Measurements from ENCODE around the gene CATSPERE. TPM values are rescaled to one million over a fixed set of nuclear protein-coding genes. Genes with fewer than 3 reads are reported as not detected.
A peak's percentile ranks its signal among the peaks of the same experiment; 100 is the strongest.

CATSPERE gene
- total RNA-seq, 1 donor: 1.1 TPM

DNA sequence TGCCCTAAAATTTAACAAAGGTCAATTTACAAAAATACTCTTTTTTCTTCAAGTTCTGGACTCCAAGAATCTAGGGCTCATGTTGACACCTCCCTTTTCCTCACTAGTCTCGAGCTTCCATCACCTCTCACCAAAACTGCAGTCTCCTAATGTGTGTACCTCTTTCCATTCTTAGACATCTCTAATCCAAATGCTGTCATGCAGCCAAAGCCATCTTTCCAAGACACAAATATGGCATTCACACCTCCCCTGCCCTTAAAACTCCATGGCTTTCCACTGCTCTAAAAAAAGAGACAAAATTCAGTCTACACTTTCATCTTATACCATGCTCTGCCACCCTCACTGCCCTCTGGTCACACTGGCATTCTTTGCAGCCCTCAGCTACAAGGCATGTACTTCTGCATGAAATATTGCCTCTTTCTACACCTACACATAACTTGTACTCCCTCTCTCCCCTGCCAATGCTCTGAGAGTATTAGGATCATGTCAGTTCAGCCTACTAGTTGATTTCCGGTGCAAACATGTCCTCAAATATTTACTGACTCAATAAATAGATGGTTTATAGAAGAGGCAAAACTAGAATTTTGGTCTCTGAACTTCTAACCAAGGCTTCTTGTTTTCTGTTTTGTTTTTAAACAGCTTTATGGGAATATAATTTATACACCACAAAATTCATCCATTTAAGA, 36.3 kb upstream of the CATSPERE start:
- DNase-seq (ENCODE audit: low read depth): no peak
- TF ChIP-seq, protein P1, sequence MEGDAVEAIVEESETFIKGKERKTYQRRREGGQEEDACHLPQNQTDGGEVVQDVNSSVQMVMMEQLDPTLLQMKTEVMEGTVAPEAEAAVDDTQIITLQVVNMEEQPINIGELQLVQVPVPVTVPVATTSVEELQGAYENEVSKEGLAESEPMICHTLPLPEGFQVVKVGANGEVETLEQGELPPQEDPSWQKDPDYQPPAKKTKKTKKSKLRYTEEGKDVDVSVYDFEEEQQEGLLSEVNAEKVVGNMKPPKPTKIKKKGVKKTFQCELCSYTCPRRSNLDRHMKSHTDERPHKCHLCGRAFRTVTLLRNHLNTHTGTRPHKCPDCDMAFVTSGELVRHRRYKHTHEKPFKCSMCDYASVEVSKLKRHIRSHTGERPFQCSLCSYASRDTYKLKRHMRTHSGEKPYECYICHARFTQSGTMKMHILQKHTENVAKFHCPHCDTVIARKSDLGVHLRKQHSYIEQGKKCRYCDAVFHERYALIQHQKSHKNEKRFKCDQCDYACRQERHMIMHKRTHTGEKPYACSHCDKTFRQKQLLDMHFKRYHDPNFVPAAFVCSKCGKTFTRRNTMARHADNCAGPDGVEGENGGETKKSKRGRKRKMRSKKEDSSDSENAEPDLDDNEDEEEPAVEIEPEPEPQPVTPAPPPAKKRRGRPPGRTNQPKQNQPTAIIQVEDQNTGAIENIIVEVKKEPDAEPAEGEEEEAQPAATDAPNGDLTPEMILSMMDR (IDR thresholded peaks at IDR 0.05; ENCODE audit: insufficient read depth, low read length): no peak
- no peak overlapping the region for H3K4me3 ChIP-seq (ENCODE audit: low read depth, low read length)

DNA sequence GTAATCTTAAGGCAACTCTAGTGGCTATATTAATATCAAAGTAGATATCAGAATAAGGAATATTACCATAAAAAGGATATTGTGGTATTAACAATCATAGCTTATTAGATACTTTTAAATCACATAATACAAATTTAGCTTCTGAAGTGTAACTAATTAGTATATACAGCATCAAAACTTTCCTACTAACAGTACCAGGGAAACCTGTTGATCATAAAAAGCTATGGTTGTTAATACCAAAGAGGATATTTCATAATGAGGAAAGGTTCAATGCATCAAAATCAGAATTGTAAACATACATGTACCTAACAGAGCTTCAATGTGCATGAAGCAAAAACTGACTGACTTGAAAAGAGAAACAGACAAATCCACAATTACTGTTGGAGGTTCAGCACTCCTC, 33.4 kb upstream of the CATSPERE start:
- TF ChIP-seq, protein P1 (IDR thresholded peaks at IDR 0.05; ENCODE audit: insufficient read depth, low read length): no peak
- H3K4me3 ChIP-seq (ENCODE audit: low read depth, low read length): no peak overlapping the region
- no peak for DNase-seq (ENCODE audit: low read depth)

DNA sequence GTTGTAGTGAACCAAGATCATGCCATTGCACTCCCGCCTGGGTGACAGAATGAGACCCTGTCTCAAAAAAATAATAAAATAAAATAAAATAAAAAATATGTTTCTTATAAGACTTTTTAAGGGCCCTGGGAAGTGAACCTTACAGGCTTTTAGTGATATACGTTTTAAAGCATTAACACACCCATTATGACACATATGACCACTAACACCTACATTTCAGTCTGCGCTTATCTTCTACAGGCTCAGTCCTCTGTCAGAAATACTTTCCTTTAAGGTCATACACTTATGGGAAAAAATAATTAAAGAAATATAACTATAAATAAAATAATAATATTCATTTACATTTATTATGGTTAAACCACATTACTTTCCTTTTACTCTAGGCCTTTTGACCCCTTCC, 31.3 kb upstream of the CATSPERE start:
- no peak for DNase-seq (ENCODE audit: low read depth)
- no peak overlapping the region for H3K4me3 ChIP-seq (ENCODE audit: low read depth, low read length)
- TF ChIP-seq, protein P1 (IDR thresholded peaks at IDR 0.05; ENCODE audit: insufficient read depth, low read length): no peak

- TF ChIP-seq, protein P1 (IDR thresholded peaks at IDR 0.05; ENCODE audit: insufficient read depth, low read length): no peak
- no peak for DNase-seq (ENCODE audit: low read depth)
- H3K4me3 ChIP-seq (ENCODE audit: low read depth, low read length): no peak overlapping the region
Measured at GRCh38 chr1:244431166-244431565, 29.9 kb upstream of the CATSPERE start.

GRCh38 chr1:244435562-244436205, 25.4 kb upstream of the CATSPERE start:
- peak; percentile 55 for DNase-seq (ENCODE audit: low read depth)
- no peak overlapping the region for H3K4me3 ChIP-seq (ENCODE audit: low read depth, low read length)
- TF ChIP-seq, protein P1 (IDR thresholded peaks at IDR 0.05; ENCODE audit: insufficient read depth, low read length): no peak

DNA sequence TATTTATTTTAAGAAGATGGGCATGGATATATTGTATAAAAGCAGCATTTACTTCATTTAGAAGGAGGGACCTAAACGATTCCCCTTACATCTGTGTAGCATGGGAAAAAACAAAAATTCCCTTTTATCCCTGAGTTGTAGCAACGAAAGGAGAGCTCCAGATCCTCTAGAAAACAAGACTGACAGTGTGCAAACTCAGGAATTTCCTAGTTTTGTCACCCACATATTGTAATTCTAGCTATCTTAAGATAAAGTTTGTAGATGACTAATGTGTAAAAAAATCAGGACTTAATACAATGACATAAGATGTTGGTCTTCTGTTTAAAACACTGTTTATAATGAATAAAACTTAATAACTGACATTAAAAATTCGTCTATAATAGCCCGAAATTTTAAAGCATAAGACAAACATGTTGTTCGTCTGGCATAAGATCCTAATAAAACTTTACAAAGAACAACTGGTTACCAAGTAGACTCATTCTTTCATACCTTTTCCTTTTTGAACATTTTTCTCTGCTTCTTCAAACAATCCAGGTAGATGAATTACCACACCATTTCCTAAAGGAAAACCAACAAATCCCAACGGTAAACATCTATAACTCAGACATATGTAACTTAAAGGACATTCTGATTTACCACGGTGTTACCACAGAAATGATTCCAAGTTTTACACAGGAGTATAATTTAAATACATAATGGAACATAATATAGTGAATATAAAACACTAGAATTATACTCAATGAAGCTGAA, 24.6 kb upstream of the CATSPERE start:
- DNase-seq (ENCODE audit: low read depth): peak; percentile 73
- no peak overlapping the region for H3K4me3 ChIP-seq (ENCODE audit: low read depth, low read length)
- TF ChIP-seq, protein P1 (IDR thresholded peaks at IDR 0.05; ENCODE audit: insufficient read depth, low read length): no peak
